Esophagus (tissue), 2 donors: ENCODE results near the gene EXD3. TPM values are rescaled to one million over a fixed set of nuclear protein-coding genes. Genes with fewer than 3 reads are reported as not detected.

ENCODE experiments used
- H3K27ac ChIP-seq, 2 donors: one replicate each; pipeline ENCODE4 v1.5.1; 2013; ENCODE audit warnings: low read depth in 2 of 2, mild to moderate bottlenecking in 2 of 2, inconsistent platforms in 1 of 2, low read length in 1 of 2, moderate library complexity in 1 of 2
- H3K27me3 ChIP-seq, 2 donors: one replicate each; pipeline ENCODE4 v1.6.1; 2013; ENCODE audit warnings: low read length in 2 of 2, control low read depth in 1 of 2, mild to moderate bottlenecking in 1 of 2; ENCODE audit not compliant: insufficient read depth in 2 of 2, control insufficient read depth in 1 of 2
- H3K36me3 ChIP-seq, 2 donors: one replicate each; pipeline ENCODE4 v1.6.1; 2013; ENCODE audit warnings: low read length in 1 of 2; ENCODE audit not compliant: control insufficient read depth in 2 of 2, insufficient read depth in 2 of 2
- H3K4me1 ChIP-seq, 2 donors: one replicate each; pipeline ENCODE4 v1.6.1; 2013; ENCODE audit warnings: low read length in 1 of 2; ENCODE audit not compliant: control insufficient read depth in 2 of 2, insufficient read depth in 2 of 2
- H3K4me3 ChIP-seq, 2 donors: one replicate each; pipeline ENCODE4 v1.5.1; 2013; ENCODE audit warnings: low read length in 2 of 2, mild to moderate bottlenecking in 2 of 2, low read depth in 1 of 2, moderate library complexity in 1 of 2
- H3K9me3 ChIP-seq, 2 donors: one replicate each; pipeline ENCODE4 v1.6.1; 2013; ENCODE audit warnings: mild to moderate bottlenecking in 2 of 2, low read depth in 1 of 2, low read length in 1 of 2, moderate library complexity in 1 of 2; ENCODE audit not compliant: control insufficient read depth in 2 of 2, insufficient read depth in 1 of 2
- WGBS, 2 donors: extraction: QIAGEN DNeasy Blood & Tissue Kit; methylation state at CpG; one replicate each; pipeline ENCODE4 v1.1.7; 2013; 5-methylcytosine and 5-hydroxymethylcytosine counted together
- polyA plus RNA-seq, 2 donors: library from polyadenylated mRNA; stranded (reverse); fragments of 200-250 nt; gene quantifications; one replicate each; pipeline ENCODE4 v1.2.3, GENCODE V29; 2013
- donor health status: healthy with polysubstance abuse.
- donor health status: Bipolar disorder and iron deficiency.

The EXD3 gene
- polyA plus RNA-seq, 2 donors = 9.7 to 20.8 TPM

DNA sequence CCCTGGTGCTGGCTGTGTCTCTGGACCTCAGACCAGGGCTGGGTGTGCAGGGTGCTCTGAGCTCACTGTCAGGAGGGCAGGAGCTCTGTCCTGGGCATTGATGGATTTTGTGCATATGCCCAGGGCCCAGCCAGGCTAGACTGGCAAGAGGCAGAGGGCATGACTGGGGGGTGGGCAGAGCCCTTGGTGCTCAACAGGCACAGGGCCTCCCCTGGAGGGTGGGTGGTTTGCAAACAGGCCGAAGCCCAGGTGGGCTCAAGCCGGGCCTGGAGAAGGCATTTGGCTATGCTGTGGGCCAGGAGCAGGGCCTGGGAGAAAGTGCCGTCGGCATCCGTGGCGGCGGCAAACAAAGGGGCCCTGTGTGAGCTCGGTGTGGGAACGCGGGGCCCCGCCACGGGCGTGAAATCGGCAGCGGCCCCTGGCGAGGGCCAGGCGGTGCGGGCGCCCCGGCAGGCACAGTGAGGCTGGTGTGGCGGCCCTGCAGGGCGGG lies 119.0 kb downstream of the EXD3 start:
- WGBS, 2 donors = 53 to 67% methylated on average over 16 to 22 of the region's 22 CpGs
- peak overlapping the region; percentile 86 to 91 for H3K27ac ChIP-seq
- H3K9me3 ChIP-seq = no peaks in the 10 kb centered on the region
- no peaks in the 10 kb centered on the region for H3K27me3 ChIP-seq
- peaks cover 0 to 2% of the 10 kb centered on the region in 2 donors for H3K36me3 ChIP-seq
- no peak overlapping the region for H3K4me3 ChIP-seq
- H3K4me1 ChIP-seq = peaks cover 10 to 46% of the 10 kb centered on the region in 2 donors

- Histone ChIP-seq H3K27ac (peak overlapping the region; percentile 85 to 91), H3K36me3 (peaks cover 0 to 2% of the 10 kb centered on the region in 2 donors), H3K4me1 (peaks cover 10 to 45% of the 10 kb centered on the region in 2 donors), H3K9me3 (no peaks in the 10 kb centered on the region), H3K27me3 (no peaks in the 10 kb centered on the region), H3K4me3 (peak overlapping the region; percentile 52 to 76)
- WGBS, 2 donors = 47 to 63% methylated on average over 23 of the region's 23 CpGs
Observed at GRCh38 chr9:137303151-137303892, 119.6 kb downstream of the EXD3 start.

DNA sequence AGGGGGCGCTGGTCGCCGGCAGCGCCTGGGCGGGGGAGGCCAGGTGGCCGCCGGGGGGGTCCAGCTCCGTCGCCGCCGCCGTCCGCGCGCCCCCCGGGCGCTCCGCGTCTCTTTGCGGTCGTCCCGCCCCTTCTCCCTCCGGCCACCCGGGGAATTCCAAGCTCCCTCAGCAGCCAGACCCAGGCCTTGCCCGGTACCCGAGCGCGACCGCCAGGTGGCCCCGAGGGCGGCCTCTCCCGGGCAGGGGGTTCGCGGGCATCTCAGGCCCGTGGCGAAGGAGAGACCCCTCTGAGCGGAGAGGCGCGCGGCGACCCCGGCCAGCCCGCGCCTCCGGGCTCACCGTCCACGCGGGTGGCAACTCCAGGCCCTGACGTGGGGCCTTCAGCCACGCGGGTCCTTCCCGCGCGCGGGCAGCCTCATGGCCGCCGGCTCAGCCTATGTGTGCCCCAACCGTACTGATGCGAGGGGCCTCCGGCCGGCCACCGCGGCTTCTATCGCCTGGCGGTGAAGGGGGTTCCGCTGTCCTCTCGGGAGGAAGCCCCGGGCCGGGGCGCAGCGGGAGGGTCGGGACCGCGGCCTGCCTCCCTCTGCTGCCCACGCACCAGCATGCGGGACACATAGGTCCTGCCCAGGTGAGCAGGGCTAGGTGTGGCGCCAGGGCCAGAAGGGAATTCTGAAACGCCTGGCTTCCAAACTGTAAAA lies 120.4 kb downstream of the EXD3 start:
- H3K9me3 ChIP-seq = no peaks in the 10 kb centered on the region
- H3K36me3 ChIP-seq = peaks cover 0 to 2% of the 10 kb centered on the region in 2 donors
- peak overlapping the region; percentile 85 to 91 for H3K27ac ChIP-seq
- 5 to 9% methylated on average over 39 to 78 of the region's 78 CpGs for WGBS, 2 donors
- peaks cover 10 to 42% of the 10 kb centered on the region in 2 donors for H3K4me1 ChIP-seq
- H3K27me3 ChIP-seq = no peaks in the 10 kb centered on the region
- peak overlapping the region; percentile 52 to 76 for H3K4me3 ChIP-seq

GRCh38 chr9:137302118-137302448 lies 120.9 kb downstream of the EXD3 start, which contains the start of gene NRARP:
NRARP (minus strand) TSS chr9:137302271; CDS start chr9:137301928, 343 bp downstream.
- H3K4me3 ChIP-seq = peak within 1 kb of the TSS; percentile 64 to 76
- peaks cover 0 to 2% of the 10 kb centered on the region in 2 donors for H3K36me3 ChIP-seq
- WGBS, 2 donors = 0 to 1% methylated on average over 14 to 60 of the region's 60 CpGs
- no peaks in the 10 kb centered on the region for H3K27me3 ChIP-seq
- peaks cover 10 to 37% of the 10 kb centered on the region in 2 donors for H3K4me1 ChIP-seq
- H3K9me3 ChIP-seq = no peaks in the 10 kb centered on the region
- H3K27ac ChIP-seq = peak within 1 kb of the TSS; percentile 85 to 91

DNA sequence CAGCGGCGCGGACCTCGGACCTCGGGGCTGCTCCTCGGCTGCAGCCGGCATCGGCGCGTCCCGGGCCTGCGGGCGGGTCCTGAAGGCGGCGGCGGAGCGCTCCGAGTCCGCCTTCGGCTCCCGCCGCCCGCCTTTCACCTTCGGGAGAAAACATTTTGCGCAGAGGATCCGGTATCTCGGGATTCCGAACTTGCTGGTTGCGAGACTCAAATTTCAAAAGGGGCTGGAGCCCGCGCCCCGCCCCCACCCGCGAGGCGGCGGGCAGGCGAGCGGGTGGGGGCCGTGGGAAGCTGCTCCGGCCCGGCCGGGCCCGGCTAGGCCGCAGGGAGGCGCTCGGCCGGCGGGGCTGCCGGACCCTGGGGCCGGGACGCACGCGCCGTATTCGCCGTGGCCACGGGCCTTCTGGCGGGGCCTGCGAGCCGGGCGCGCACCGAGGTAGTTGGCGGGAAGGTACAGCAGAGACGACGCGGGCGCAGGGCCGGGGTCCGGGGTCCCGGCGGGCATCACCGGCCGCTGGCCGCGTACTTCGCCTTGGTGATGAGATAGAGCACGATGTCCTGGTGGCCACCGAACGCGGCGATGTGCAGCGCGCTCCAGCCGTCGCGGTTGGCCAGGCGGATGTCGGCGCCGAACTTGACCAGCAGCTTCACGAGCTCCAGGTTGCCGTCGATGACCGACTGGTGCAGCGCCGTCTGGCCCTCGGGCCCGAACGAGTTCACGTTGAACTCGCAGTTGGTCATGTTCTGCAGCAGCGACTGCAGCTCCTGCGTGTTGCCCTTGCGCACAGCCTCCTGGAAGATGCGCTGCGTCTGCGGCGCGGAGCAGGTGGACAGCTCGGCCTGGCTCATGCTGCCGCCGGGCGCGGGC lies 121.6 kb downstream of the EXD3 start:
- H3K4me1 ChIP-seq = peaks cover 6 to 29% of the 10 kb centered on the region in 2 donors
- no peaks in the 10 kb centered on the region for H3K9me3 ChIP-seq
- peaks cover 0 to 2% of the 10 kb centered on the region in 2 donors for H3K36me3 ChIP-seq
- no peaks in the 10 kb centered on the region for H3K27me3 ChIP-seq
- peak overlapping the region; percentile 64 to 76 for H3K4me3 ChIP-seq
- 1% methylated on average over 112 to 115 of the region's 115 CpGs for WGBS, 2 donors
- H3K27ac ChIP-seq = peak overlapping the region; percentile 34 to 56

DNA sequence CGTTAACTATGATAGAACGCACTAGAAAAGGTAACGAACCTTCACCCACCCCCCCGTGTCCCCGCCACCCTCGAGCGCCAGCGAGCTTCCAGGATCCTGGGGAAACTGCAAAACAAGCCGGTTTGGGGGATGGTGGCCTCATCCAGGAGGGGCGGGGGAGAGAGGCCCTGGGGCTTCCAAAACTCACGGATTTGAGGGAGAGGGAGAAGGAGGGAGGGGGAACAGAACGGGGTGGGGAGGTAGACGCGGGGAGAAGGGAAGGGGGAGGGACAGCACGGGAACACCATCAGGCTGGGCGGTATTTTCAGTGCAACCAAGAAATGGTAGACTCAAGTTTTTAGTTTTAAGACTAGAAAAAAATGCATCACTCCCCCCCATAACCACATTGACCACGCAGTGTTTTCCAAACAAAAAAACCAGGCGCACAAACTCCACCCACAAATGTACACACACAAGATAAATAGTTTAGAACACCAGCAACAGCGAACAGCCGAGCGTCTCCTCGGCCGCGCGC lies 122.3 kb downstream of the EXD3 start:
- Histone ChIP-seq H3K27me3 (no peaks in the 10 kb centered on the region), H3K27ac (peak overlapping the region in 1 of 2 donors; percentile 34), H3K9me3 (no peaks in the 10 kb centered on the region), H3K36me3 (peaks cover 0 to 2% of the 10 kb centered on the region in 2 donors), H3K4me3 (peak overlapping the region; percentile 64 to 76), H3K4me1 (peaks cover 4 to 23% of the 10 kb centered on the region in 2 donors)
- WGBS, 2 donors = 3 to 4% methylated on average over 24 to 25 of the region's 25 CpGs

DNA sequence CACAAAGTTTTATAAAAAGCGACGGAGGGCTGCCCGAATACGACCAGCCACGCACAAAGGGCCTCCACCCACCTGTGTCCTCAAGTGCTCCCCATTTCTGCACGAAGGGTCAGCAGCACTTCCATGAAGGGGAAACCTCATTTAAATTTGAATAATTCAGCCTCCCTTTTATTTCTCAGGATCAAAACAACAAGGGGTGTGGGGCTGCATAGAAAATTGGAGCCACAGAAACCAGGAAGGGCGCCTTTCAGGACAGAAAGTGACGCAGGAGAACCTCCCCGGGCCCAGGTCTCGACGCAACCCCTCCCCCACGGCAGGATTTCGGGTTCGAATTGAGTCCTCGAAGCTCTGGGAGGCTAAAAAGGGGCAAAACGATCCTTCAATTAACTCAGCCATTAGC lies 123.0 kb downstream of the EXD3 start:
- Histone ChIP-seq H3K4me1 (peaks cover 3 to 20% of the 10 kb centered on the region in 2 donors), H3K9me3 (no peaks in the 10 kb centered on the region), H3K4me3 (peak overlapping the region in 1 of 2 donors; percentile 76), H3K27ac (no peak overlapping the region), H3K27me3 (no peaks in the 10 kb centered on the region), H3K36me3 (peaks cover 0 to 2% of the 10 kb centered on the region in 2 donors)
- WGBS, 2 donors = 26 to 34% methylated on average over 16 of the region's 16 CpGs

DNA sequence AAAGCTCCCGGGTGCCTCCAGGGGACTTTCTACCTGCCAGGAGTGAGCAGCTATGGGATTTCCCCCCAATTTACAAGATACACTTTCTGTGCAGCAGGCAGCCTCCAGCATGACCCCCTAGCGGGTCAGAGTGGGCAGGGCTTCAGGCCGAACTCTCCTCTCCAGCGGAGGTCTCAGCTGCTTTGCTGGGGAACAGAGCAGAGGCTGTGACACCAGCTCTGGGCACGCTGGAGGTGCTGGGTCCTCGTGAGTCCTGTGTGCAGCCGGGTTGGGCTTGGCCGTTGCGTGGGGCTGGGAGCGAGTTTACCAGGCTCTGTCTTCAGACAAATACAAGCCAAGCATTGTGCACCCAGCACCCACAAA lies 123.8 kb downstream of the EXD3 start:
- Histone ChIP-seq H3K27me3 (no peaks in the 10 kb centered on the region), H3K4me3 (peak overlapping the region in 1 of 2 donors; percentile 7), H3K9me3 (no peaks in the 10 kb centered on the region), H3K36me3 (peaks cover 0 to 2% of the 10 kb centered on the region in 2 donors), H3K27ac (peak overlapping the region in 1 of 2 donors; percentile 13), H3K4me1 (peaks cover 0 to 15% of the 10 kb centered on the region in 2 donors)
- WGBS, 2 donors = 57 to 66% methylated on average over 10 of the region's 10 CpGs
